Suppressor macrophage treated with lipopolysaccharide for 4 hours (primary cell): Measurements from ENCODE around the gene LRRC47.
"Not testable (repeated sequence)": the region's sequence is repeated elsewhere in the genome, so short reads cannot be mapped to it uniquely, and the experiment has no call there.

ENCODE experiments used
- DNase-seq: peaks from one replicate; pipeline ENCODE4 v3.0.0-alpha.2; 2020

The LRRC47 gene

DNA sequence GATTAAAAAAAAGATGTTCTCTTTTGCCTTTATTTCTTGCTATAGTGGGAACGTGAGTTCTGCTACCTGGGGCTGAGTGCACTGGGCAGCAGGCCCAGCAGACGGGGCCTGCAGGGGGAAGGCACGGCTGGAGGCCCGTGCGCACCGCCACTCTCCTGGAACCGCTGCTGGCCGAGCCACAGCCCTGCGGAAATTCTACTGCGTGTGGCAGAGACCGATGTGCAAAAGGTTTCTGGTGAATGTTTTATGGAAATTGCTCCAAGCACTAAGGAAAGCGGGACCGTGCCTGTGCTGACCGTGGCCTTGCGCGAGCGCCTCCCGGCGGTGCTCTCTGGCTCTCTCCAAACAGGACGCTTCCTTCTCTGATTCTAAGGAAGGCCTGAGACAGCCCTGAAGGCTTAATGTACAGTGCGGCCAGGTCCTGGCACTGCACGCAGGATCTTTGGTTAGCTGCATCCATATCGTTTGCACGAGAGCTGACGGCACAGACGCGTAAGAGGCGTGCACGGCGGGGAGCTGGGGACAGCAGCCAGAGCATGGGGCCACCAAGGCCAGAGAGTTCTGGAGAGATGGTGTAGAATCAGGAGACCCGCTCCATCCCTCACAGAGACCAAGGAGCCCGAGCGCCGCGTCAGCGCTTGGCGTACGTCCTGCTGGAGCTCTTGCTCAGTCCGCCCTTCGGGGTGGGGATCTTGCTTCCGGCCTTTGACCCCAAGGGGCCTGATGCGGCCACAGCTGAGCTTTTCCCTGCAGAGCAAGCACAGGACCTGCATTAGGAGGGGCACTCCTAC lies 18.7 kb upstream of the LRRC47 start:
- no peak for DNase-seq

DNA sequence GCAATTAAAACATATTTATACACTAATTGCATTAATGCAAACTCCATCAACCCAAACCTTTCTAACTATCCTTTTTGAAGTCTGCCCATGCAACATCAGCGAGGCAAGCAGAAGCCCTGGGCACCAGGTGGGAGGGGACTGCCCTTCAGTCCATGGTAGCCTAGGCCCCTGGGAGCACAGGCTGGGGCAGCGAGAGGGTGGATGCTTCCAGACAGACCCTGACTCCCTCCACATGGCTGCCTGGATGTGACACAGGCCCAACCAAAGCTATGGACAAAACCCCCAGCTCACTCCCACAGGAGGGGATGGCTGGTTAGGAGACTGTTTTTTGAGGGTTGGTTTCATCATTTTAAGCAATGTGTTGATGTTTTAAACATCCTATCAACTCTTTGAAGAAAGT lies 17.8 kb upstream of the LRRC47 start:
- no peak for DNase-seq

DNA sequence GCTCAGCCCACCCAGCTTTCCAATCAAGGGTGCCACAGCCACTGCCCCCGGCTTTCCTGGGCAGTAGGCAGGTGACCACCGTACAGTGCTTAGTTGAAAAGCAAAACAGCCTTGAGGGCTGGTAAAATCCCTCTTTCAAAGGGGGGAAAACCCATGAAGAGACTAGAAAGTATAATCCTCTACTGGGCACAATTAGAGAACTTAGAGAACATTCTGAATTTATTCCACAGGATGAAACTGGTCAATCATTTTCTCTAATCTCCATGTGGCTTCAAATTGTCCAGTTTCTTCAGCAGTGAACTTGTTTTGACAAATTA lies 15.3 kb upstream of the LRRC47 start:
- no peak for DNase-seq

DNA sequence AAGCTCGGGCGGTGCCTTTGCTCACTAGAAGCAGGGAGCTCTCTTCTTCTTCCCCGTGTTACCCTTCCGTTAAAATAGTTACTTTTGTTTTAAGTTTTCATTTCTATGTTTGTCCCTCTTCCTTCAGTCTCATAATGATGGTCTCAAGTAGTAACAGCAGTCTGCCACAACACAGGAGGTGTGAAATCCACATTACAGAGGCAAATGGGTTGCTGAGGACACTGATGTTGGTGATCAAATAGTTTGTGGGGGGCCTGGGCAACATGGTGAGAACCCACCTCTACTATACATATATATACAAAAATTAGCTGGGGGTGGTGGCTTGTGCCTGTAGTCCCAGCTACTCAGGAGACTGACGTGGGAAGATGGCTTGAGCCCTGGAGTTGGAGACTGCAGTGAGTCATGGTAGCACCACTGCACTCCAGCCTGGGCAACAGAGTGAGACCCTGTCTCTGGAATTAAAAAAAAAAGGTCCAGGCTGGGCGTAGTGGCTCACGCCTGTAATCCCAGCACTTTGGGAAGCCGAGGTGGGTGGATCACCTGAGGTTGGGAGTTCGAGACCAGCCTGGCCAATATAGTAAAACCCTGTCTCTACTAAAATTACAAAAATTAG lies 14.0 kb upstream of the LRRC47 start:
- not testable (repeated sequence) for DNase-seq

DNA sequence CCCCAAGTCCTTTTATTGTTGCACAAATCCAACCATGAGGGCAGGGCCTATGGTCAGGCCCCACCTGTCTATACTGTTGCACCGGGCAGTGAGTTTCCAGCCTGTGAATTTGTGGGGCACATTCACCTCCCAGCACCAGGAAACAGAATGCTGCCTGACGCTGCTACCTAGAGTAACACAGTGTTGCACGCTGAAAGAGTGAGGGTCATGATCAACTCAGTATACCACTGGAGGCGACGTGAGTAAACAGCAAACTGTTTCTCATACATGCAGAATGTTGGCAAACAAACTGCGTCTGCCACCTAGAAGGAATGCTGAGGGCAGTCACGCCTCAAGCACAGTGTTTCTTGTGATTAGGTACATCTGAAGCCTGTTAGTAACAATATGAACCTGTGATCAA lies 13.4 kb upstream of the LRRC47 start:
- no peak for DNase-seq

DNA sequence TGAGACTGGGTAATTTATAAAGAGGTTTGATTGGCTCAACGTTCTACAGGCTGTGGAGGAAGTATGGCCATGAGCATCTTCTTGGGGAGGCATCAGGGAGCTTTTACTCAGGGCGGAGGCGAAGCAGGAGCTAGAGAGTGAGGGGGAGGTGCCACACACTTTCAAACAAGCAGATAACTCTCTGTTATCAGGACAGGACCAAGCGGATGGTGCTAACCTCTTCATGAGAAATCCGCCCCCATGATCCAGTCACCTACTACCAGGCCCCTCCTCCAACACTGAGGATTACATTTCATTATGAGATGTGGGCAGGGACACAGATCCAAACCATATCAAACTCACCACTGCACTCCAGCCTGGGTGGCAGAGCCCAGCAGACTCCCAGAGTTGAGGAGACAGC lies 11.5 kb upstream of the LRRC47 start:
- no peak for DNase-seq

DNA sequence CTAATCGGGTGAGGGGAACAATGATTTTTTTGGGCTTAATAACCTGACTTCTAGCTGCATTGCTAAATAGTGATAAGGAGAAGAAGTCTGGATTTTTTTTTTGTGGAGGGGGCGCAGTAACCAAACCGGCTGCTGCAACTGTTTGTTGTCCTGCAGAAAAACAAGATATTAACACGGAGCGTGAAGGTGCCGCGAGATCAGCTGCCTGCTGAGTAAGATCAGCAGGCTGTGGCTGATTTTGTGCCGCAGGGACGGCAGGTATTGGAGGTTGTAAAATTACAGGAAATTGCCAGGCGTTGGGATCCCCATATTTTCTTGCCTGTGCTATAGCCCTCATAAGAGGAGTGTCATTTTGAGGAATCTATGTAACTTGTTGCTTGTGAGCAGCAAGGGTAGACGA lies 8.7 kb upstream of the LRRC47 start:
- DNase-seq = no peak

DNA sequence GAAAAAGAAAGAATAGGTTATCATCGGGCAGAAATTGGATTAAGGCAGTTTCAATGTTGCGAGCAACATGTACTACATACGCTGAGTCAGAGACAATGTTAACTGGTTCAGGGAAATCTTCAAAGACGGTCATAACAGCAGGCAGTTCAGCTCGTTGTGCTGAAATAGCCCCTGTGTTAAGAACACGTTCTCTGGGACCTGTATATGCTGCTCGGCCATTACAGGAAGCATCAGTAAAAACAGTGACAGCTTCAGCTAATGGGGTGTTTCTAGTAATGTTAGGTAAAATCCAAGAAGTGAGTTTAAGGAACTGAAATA lies 8.3 kb upstream of the LRRC47 start:
- not testable (repeated sequence) for DNase-seq

DNA sequence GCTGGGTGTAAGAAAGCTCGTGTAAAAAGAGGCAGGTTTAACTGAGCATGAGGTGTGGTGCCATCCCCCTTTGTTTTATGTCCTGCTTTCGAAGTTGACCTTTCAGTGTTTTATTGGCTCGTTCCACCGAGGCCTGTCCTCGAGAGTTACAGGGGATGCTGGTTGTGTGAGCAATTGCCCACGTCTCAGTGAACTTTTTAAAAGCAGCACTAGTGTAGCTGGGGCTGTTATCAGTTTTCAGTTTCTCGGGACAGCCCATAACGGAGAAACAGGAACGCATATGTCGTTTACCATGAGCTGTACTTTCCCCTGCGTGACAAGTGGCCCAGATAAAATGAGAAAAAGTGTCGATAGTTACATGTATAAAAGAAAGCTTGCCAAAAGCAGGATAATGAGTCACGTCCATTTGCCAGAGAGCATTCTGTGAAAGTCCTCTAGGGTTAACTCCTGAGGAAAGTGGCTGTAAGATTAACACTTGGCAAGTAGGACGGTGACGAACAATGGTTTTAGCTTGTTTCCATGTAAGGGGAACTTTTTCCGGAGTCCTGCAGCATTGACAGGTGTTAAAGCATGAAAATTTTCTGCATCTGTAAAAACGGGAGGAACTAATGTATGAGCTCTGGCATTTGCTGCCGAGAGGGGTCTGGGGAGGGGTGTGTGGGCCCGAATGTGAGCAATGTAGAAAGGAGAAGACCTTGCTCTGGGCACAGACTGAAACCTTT lies 7.8 kb upstream of the LRRC47 start:
- no peak for DNase-seq

DNA sequence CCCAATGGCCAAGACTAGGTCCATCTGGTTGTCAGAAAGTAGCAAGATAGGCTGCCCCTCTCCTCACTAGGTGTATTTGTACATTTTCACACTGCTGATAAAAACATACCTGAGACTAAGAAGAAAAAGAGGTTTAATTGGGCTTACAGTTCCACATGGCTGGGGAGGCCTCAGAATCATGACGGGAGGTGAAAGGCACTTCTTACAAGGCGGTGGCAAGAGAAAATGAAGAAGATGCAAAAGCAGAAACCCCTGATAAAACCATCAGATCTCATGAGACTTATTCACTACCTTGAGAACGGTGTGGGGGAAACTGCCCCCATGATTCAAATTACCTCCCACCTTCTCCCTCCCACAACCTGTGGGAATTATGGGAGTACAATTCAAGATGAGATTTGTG lies 4.5 kb upstream of the LRRC47 start:
- DNase-seq = not testable (repeated sequence)

DNA sequence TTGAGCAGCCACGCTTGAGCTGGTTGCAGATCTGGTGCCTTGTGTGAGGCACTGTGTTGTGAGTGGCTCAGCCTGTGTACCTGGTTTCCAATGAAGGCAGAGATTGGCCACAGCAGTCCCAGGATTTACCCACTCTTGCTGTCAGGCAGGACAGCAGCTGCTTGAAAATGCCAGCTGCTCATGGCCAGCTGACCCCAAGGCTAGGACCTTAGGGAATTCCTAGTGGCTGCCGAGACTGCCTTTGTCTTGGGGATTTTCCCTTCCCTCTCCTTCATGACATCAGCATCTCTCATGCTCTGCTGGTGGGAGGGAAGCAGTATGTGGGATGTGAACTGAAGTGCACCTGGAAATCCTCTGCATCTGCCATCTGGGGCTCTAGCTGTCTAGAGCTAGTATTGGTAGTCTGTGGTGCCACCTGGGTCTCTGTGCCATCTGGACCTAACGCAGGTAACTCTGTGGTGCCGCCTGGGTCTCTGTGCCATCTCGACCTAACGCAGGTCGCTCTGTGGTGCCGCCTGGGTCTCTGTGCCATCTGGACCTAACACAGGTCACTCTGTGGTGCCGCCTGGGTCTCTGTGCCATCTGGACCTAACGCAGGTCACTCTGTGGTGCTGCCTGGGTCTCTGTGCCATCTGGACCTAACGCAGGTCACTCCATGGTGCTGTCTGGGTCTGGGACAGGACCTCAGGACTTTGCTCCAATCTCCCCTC lies 3.8 kb upstream of the LRRC47 start:
- peak; percentile 24 for DNase-seq

DNA sequence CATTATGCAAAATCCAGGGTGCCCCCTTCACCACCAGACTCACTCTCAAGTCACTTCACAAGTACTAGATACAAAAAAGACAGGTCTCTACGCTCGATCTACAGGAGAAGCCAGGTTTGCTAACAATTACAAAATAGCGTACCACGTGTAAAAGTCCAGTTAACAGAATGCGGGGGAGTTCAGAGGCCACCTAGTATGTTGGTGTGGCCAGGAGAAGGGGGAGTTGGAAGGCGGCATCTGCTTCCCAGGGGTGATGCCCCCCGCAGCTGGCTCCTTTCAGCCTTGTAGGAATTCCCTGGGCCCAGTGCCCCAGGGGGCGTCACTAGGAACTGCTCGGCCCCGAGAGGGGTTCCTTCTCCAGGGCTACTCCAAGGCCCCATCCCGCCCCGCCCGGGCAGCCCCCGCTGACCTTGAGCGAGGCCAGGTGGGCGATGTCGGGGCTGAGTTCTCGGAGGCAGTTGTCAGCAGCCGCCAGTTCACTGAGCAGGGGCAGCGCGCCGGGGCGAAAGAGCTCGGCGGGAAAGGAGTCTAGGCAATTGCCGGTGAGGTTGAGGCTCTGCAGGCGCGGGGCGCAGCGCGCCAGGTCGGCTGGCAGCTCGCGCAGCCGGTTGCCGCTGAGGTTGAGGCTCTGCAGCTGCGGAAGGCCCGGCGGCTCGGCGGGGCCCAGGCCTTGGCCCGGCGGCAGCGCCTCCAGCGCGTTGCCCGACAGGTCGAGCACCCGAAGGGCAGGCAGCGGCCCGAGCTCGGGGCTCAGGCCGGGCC lies 664 bp downstream of the LRRC47 start:
- DNase-seq = no peak

DNA sequence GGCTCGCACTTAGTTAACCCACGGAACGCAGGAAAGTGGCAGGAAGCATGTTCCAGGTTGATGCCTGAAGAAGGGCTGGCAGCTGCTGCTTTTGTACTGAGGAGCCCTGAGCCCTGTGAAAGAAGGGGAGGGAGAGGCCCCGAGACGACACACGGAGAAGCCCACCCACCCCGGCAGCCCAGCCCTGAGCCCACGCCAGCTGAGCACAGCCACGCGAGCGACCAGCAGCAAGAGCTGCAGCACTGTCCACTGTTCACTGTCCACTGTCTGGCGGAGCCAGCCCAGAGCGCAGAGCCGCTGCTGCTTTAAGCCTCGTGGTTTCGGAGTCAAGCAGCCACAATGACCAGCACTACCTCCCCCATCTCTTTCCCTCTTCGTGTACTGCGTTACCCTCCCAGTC lies 5.3 kb downstream of the LRRC47 start:
- DNase-seq = no peak

DNA sequence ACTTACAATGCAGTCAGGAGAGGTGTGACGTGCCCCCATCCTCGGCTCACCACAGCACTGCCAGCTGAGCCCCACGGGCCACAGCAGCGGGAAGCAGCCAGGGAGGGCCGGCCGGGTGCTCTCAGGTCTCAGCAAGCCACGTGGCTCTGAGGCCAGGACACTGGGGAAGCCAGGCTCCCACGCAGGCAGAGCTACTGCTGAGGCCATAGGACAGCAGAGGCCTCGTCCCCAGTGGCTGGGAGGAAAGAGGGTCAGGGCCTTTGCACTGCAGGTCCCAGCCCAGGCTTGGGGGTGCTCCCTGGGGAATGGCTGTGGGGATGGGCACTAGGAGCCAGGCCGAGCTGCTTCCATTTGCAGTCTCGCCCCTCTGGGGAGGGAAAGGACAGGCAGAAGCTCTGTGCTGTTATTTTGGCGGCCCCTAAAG lies 5.8 kb downstream of the LRRC47 start:
- DNase-seq = no peak

DNA sequence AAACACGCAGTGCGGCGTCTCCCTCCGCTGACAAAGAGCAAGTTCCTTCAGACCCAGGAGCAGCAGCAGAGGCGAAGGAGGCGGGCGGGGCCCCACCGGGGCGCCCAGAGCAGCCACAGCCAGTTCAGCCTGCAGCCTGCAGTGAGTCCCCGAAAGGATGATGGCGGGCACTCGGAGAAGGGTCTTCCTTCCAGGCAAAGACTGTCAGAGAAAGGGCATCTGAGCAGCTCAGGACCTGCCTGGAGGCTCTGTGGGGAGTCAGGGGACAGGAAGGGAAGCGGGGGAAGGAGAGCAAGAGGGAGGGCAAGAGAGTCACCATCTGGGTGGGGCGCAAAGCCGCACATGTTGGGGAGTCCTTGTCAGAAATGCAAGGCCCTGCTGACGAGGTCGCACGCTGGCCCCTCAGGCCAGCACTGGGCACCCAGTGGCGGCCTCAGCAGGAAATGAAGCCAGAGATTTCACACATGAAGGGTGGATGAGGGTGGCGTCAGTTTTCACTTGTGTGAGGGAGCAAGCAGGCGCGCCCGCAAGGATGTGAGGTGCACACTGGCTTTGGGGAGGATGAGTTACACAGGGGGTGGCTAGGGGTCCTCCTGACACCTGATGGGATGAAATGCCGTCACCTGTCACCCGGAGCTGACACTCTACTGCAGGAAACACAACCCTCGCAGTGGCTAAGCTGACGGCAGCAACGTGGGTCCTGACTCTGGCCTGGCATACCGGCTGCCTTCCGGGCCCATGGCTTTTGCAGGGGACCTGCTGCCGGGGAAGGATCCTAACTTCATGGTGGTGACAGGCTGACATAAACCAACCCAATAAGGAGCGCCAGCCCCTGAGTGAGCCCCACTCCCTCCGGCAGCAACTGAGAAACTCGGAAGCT lies 6.6 kb downstream of the LRRC47 start:
- DNase-seq = no peak

DNA sequence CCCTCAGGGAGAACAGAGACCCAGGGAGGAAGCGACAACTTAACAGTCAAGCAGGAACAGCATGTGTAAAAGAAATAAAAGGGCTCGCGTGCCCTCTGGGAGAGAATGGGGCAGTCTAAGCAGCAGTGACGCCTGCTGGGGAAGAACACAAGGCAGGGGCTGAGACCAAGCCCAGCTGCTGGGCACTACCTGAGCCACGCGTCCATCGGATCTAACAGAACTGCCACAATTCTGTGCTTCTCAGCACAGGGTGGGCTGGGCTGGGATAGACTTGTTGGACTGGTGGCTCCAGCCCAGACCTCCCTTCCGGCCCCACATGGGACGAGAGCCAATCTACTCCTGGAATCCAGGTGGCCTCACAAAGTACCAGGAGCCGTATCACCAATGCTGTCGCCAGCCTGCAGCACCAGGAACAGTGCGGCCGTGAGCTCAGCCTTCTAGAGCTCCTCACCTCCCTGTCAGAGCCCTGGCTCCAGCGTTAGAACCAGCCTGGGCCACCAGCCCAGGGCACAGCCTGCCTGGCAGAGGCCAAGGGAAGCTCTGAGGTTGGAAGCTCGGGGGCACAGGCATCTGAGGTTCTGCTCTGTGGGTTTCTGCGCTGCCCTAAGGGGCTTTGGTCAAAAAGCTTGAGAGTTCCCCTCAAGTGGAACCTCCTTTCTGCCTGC lies 7.4 kb downstream of the LRRC47 start:
- DNase-seq = no peak

DNA sequence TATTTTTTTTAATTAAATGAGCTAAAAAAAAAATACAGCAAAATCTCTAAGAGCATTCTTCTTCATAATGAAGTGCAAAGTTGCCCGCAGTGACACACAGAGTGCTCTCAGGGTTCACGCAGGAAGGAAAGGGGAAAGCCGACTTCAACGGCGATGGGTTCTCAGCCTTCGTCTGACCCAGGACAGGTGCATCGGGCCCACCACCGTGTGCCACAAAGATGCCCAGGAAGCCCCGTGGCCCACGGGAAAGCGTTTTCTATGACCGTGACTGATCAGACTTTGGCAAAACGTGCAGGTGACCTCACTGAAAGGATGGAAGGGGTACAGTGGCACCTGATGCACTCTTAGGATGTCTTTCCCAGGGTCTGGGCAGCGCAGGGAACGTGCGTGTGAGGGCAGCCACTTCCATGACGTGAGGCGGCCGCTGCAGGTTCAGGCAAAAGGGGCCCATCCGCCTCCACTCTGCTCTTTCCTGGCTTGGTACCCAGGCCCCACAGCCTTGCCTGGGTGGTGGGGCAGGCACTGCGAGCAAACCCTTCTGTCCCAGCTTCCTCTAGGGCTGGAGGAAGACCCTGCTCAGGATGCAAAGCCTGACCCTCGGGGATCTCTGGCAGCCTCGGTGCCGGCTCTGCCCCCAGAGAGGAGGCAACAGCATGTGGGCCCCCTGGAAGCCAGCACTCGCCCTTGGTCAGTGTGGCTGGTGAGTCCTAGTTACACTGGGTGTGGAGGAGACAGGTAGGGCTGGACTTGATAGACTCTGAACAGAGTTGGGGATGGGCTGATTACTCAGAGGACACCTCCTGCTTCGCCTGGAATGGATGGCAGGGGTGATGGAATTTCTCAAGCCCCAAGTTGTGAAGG lies 8.3 kb downstream of the LRRC47 start:
- no peak for DNase-seq

DNA sequence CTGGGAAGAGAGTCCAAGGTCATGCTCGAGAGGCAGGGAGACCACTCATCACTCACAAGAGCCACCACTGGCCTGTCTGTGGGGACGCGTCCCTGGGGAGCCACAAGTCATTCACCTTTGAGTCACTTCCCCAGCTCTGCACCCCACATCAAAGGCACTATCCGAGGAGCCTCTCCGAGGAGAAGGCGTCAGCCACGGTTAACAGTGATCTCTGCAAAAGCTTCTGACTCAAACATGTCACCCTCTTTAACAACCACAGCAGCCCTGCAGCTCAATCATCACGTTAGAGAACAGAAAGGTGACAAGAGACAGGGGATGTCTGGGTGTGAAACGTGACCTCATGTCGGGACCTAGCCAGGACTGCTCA lies 9.0 kb downstream of the LRRC47 start:
- no peak for DNase-seq

DNA sequence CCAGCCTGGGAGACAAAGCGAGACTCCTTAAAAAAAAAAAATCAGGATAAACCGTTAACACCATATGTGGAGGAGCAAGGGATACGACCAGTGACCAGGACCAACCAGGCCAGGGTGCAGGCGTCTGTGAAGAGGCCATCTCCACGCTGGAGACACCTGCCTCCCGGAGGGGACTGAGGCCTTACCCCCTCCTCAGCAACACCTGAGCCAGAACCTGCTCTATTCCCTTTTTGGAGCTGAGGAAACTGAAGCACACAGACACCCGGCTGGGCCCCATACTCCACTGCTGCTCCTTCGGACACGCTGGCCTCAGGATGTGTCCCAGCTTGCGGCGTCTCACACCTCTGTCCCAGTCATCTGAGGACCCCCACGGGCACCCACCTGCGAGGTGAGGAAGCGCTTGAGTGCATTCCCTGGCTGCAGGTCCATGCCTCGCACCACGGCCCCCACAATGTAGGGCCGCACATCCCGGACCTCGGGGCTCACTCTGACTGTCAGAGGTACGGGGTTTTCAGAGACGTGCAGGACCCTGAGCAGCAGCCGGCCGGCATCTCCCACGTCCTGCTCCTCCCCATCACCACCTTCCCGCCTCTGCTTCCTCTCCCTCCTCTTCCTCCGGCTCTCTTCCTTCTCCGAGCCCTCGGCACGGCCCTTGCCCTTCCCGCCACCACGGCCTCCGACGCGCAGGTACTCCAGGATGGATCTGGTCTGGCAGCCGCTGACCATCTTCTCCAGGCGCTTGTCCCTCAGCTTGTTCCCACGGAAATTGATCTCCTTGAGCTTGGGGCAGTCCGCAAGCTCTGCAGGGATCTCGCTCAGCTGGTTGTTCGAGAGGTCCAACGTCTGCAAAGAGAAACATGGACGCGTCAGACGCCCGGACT lies 9.6 kb downstream of the LRRC47 start:
- no peak for DNase-seq
